CD4-positive, alpha-beta T cell treated with Interleukin-4 for 4 hours (primary cell): ENCODE data around the gene GHRH.
A peak's percentile ranks its signal among the peaks of the same experiment; 100 is the strongest.

Source experiments
- DNase-seq: peaks from one replicate; pipeline ENCODE4 v3.0.0-alpha.2; 2020

GHRH gene

DNA sequence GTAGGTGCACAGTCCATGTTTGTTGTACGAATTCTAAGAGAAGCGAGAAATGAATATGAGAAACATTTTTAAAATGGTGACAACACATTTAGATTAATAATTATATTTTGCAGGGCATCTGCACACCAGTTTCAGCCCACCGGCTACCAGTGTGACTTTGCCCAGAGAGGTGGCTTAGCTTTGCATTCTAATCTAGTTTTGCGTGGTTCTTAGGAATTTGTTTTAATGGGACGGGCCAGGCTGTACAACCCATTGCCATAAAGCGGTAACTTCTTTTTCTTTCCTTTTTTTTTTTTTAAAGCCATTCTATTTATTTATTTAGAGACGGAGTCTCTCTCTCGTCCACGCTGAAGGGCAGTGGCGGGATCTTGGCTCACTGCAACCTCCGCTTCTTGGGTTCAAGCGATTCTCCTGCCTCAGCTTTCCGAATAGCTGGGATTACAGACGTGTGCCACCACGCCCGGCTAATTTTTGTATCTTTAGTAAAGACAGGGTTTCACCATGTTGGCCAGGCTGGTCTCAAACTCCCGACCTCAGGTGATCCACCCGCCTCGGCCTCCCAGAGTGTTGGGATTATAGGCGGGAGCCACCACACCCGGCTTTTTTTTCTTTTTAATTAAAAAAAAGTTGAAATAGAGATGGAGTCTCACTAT lies 28.7 kb upstream of the GHRH start:
- no peak for DNase-seq

GRCh38 chr20:37288091-37288490 lies 26.5 kb upstream of the GHRH start:
- no peak for DNase-seq

DNA sequence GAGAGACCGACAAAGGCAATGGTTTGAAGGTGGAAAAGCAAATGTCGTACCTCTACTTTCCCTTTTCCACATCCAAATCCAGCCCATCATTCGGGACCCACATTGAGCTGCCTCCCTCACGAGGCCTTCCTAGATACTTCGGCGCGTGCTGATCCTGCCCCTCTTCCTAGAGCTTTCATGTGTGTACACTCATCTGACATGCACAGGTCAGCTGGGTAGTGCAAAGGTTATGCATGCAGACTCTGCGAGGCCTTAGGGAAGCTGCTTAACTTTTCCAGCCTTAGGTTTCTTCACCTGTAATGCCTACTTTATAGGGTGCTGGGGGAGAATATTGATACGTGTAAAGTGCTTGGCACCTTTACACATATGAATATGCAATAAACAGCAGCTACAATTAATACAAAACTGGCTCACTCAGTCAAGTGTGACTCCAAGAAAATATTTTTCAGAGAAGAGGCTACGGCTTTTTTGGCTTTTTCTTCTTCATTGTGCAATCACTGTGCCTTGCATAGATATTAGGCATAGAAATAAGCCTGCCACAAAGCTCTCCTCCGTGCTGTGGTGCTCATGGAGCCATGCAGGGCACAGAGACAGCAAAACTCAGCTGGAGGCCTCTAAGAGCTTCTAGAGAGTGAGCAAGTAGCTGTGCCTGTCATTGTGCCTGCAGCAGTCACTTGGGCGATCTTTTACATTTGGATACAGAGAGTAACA lies 24.2 kb upstream of the GHRH start:
- no peak for DNase-seq

GRCh38 chr20:37284691-37285161 lies 23.1 kb upstream of the GHRH start:
- no peak for DNase-seq

DNA sequence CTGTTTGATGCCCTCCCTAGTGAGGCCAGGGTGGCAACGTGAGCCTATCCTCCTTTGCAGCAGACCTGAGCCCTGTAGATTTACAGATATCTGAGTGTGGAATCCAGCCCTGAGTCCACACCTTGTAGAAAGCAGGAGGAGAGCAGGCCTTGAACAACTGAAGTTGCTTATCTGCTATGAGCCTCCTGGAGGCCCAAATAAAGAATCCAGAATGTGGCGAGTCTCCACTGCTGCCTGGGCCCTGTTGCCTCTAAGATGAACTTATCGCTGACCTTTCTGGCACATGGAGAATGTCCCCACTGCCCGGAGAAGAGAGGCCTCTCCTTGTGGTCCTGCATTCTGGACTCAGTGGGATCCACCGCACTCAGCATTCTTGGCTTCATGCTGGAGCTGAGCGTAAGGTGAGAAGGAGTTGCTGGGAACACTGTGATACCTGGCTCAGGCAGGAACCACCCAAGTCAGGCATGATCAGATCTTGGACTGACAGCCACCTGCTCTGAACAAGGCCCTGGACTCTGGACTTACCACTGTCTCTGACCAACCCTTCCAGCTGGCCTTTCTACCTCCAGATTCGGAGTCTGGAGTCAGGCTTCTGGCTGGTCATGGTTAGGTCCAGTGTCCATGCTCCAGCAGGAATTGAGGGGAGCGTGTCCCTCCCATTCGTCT lies 22.0 kb upstream of the GHRH start:
- DNase-seq = no peak

- DNase-seq = no peak
Observed at GRCh38 chr20:37282556-37282955, 20.9 kb upstream of the GHRH start.

DNA sequence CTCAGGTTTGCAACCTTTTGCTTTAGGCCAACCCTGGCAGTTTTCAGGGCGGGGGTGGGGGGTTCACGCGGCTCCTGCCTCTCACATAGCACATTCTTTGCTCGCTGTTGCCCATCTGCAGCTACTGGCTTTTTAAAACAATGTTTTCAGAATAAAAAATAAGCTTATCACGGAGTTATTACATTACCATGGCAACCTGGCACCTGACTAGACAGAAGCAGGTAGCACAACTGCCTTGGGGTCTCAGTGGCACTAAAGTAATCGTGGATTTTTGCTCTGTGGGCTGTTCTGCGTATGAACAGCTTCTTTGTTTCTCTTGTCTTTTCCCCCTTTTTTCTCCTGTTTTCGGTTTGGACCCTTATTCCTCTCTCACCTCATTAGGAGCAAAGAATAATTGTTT lies 18.8 kb upstream of the GHRH start:
- no peak for DNase-seq

- no peak for DNase-seq
Observed at GRCh38 chr20:37279820-37280219, 18.2 kb upstream of the GHRH start.

DNA sequence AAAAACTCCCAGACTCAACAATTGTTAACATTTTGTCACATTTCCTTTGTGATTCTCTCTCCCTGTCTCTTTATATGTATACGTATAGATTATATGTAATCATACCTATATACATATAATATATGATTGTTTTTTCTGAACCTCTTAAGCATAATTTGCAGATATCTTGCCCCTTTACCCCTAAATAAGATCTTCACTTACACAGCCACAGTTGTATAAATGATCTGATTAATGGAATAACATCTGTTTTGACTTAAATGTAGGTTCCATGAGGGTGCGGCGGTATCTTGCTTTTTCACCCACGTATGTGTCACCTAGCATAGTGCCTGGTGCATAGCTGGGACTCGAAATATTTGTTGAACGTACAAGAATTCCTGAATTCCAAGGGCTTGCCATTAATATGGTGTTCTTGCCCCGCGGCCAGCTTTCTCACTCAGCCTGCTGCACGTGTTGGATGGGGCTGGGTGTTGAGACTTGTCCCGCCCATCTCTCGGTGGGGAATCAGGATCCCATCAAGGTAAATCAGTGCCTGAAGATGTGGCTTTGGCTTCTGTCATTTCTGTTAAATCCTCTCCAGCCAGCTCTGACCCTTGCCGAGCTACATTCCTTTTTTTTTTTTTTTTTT lies 17.5 kb upstream of the GHRH start:
- no peak for DNase-seq

- DNase-seq = no peak
Observed at GRCh38 chr20:37277253-37277593, 15.6 kb upstream of the GHRH start.

DNA sequence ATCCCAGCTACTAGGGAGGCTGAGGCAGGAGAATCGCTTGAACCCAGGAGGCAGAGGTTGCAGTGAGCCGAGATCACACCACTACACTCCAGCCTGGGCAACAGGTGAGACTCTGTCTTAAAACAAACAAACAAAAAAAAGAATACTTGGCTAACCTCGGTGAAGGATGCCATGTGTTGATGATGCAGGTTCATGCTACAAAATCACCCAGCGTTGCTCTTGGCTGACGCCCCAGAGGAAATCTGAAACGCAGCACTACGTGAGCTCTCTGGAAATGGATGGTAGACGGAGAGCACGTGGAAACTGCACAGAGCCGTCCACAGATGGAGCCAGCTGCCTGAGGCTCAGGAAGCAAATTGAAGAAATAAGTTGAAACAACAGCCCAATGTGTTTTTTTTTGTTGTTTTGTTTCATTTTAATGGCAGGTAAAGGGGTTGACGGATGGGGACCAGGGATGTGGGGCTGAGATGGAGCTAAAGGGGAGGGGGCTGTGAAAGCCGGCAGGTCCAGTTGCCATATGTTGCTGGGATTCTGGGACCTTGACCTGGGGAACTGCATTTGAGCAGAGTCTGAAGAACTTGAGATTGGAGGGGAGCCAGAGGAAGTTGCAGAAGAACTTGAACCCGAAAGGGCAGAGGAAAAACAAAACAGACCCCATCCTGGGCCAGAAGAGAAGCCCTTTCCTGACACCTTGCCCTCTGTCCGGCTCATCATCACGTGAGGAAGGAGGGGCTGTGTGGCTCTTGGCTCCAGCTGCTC lies 15.1 kb upstream of the GHRH start:
- no peak for DNase-seq

DNA sequence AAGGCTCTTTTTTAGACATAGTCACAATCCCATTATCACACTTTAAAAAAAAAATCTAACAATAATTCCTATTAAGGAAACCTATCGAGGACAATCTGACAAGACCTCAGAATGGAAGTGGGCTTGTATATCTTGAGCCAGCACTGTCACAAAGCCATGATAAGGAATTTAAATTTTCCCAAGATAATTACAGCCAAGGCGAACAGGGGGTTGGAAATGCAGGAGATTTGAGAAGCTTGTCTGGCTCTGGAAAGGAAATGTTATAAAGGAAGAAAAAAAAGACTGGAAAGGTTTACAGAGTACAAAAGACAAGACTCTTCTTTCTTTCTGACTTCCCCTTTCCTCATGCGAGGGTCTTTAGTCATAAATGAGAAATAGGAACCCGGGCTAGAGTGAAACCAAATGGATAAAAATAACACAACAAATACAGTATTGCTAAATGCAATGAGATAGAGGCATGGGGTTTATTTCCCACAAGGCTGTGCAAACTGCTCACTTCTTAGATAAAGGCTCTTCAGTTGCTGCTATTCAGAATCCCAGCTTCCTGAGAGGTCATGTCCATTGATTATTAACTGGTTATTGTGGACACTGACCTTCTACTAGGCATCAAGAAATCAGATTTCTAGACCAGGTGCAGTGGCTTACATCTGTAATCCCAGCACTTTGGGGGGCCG lies 13.4 kb upstream of the GHRH start:
- DNase-seq = no peak

DNA sequence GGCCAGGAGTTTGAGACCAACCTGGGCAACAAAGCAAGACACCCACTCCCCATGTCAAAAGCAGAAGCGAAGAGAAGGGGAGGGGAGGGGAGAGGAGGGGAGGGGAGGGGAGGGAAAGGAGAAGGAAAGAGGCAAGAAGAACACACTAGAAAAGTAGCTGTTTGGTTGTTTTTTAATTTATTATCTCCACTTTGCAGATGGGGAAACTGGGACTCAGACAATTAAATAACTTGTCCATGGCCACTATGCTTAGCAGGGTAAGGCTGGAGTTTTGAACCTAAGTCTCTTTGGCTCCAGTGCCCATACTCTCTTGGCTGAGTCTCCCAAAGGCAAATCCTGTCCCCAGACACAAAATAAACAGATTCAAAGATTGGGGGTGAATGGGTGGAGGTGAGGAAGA lies 12.4 kb upstream of the GHRH start:
- DNase-seq = no peak

- no peak for DNase-seq
Observed at GRCh38 chr20:37271421-37271768, 9.8 kb upstream of the GHRH start.

- no peak for DNase-seq
Observed at GRCh38 chr20:37270576-37271420, 9.2 kb upstream of the GHRH start.

- DNase-seq = no peak
Observed at GRCh38 chr20:37267667-37268313, 6.2 kb upstream of the GHRH start.

GRCh38 chr20:37266940-37267666 lies 5.5 kb upstream of the GHRH start:
- no peak for DNase-seq

DNA sequence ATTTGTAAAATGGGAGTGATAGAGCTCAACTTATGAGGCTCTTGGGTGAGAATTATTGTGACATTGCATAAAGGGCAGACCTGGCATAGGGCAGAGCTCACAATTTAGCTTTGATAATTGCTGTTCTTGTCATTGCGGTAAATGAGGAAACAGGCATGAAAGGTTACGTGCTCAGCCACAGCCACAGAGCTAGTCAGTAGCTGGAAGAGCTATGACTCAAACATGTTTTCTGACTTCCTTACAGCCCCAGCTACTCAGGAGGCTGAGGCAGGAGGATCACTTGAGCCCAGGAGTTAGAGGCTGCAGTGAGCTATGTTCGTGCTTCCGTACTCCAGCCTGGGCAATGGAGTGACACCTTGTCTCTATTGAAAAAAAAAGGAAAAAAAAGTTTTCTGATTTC lies 3.5 kb upstream of the GHRH start:
- DNase-seq = peak; percentile 1

DNA sequence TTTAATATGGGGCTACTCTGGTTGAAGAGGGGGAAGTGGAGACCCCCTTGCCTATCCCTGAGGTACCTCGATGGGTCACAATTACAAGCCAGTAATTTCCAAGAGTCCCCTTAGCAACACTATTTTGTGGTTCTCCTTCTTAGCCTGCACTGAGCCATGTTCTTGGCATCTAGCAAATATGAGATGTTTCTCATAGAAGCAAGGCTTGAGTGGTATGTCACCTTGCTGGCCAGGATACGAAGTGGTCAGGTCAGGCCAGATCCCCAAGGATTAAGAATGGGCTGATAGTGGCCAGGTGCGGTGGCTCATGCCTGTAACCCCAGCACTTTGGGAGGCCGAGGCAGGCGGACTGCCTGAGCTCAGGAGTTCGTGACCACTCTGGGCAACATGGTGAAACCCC lies 2.1 kb upstream of the GHRH start:
- no peak for DNase-seq

DNA sequence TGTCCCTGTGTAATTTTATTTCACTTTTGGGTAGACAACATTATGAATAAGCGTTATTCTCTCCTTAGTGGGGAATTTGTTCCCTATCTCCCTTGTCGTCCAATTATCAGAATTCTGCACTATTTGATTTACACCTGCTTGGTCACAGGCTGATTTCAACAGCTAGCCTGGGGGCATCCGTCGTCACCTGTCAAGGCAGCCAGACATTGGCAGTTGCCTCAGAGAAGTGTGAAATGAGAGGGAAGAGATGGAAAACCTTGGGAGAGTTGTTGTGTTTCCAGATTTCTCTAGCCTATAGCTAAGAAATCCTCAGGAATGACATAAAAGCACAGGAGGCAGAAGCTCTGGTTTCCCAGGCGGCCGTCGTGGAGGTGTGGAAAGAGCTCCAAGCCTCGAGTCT lies 891 bp upstream of the GHRH start:
- no peak for DNase-seq
